Activated CD4-positive, alpha-beta T cell treated with anti-CD3 and anti-CD28 coated beads, Interleukin-2, amount 50 U/mL, for 1 hour (primary cell): Measurements from ENCODE around the gene ELFN2.
"Not testable (repeated sequence)": the region's sequence is repeated elsewhere in the genome, so short reads cannot be mapped to it uniquely, and the experiment has no call there.

Source experiments
- DNase-seq: peaks from one replicate; pipeline ENCODE4 v3.0.0-alpha.2; 2020

Gene ELFN2

GRCh38 chr22:37331034-37331428, 96.2 kb downstream of the ELFN2 start:
- no peak for DNase-seq

- peak; percentile 29 for DNase-seq
Observed at GRCh38 chr22:37330200-37331033, 96.9 kb downstream of the ELFN2 start.

- no peak for DNase-seq
Observed at GRCh38 chr22:37329238-37330140, 97.8 kb downstream of the ELFN2 start.

GRCh38 chr22:37328538-37329237, 98.6 kb downstream of the ELFN2 start:
- not testable (repeated sequence) for DNase-seq

- no peak for DNase-seq
Observed at GRCh38 chr22:37328017-37328416, 99.3 kb downstream of the ELFN2 start.

DNA sequence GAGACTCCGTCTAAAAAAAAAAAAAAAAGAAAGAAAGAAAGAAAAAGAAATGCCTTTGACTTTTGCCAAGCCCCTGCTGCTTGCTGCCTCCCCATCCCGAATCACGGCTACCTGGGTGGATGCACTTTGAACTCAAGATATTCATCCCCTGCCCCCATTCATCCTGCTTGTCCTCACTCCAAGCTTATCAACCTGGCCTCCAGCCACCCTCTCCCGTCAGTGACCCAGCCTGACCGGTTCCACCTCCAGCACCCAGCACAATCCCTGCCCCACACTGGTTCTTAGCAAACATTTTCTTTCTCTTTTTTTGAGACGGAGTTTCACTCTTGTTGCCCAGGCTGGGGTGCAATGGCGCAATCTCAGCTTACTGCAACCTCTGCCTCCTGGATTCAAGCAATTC, 100.6 kb downstream of the ELFN2 start:
- no peak for DNase-seq

- no peak for DNase-seq
Observed at GRCh38 chr22:37325039-37325395, 102.3 kb downstream of the ELFN2 start.

DNA sequence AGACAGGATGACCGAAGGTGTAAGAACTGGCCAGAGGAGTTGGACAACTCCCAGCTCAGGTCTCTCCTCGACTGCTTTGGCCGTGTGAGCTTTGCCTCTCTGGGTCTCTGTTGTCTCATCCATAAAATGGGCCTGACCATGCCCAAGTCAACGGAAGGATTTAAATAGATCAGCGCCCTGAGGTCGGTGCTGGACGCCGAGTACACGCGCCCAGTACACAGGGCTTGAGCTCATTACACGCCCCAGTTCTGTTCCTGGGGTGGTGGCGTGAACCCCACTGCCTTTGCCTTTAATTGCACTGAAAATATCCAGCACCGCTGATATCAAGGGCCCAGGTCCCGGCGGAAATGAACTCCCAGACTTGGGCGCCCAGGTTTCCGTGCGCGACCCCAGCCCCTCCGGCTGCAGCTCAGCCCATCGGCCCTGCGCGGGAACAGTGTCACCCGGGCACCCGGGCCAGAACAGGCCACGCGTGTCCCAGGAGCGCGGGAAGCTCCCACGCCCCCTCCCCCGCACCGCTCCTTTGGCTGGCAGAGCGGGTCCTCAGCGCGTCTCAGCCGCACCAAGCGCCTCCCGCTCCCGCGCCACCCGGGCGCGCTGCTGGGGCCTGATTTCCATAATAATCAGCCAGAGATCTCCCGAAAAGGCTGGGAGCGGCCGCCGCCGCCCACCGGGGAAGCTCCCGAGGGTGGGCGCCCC, 102.8 kb downstream of the ELFN2 start:
- DNase-seq, result no peak

GRCh38 chr22:37320726-37321677, 106.3 kb downstream of the ELFN2 start:
- DNase-seq, result no peak

GRCh38 chr22:37319469-37319868, 107.8 kb downstream of the ELFN2 start:
- DNase-seq, result no peak

GRCh38 chr22:37318364-37319109, 108.7 kb downstream of the ELFN2 start:
- no peak for DNase-seq
